GM19324 (cell line): ENCODE results near the gene RHOH.

Experiments
- ATAC-seq: cut with Tn5 transposase; IDR thresholded peaks from one replicate; pipeline ENCODE4 v1.9.1; 2021; ENCODE audit warnings: mild to moderate bottlenecking, moderate library complexity; ENCODE audit not compliant: unreplicated experiment, low FRiP score

Gene RHOH

DNA sequence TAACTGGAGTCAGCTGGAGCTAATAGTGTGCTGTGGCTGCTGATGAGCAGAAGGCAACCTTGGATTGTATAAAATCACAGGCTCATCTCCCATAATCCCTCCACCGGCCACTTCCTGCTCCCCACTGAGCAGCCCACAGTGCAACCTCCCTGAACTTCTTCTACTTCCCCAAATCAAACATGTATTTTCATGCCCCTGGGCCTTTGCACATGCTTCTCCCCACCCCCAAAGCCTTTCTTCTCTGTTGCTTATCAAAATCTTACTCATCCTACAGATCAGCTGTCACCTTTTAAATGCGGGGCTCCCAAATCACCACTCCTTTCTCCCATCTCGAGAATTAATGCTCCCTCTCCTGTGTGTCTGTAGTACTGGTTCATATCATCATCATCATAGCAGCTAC is 35.8 kb downstream of the RHOH start:
- no peak for ATAC-seq

DNA sequence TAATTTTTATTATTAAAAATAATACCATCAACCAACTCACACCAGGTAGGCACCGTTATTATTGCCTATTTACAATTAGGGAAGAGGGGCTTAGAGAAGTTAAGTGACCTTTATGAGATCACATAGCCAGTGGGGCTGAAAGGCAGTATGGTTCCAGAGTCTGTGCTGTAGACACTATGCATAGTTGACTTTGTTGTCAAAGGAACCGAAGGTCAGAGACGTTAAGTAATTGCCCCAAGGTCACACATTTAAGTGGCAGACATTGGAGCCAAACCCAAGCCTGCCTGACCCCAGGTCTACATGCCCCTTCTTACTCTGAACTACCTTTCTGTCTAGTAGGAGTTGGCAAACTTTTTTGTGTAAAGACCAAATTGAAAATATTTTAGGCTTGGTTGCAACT is 36.4 kb downstream of the RHOH start:
- ATAC-seq: no peak

DNA sequence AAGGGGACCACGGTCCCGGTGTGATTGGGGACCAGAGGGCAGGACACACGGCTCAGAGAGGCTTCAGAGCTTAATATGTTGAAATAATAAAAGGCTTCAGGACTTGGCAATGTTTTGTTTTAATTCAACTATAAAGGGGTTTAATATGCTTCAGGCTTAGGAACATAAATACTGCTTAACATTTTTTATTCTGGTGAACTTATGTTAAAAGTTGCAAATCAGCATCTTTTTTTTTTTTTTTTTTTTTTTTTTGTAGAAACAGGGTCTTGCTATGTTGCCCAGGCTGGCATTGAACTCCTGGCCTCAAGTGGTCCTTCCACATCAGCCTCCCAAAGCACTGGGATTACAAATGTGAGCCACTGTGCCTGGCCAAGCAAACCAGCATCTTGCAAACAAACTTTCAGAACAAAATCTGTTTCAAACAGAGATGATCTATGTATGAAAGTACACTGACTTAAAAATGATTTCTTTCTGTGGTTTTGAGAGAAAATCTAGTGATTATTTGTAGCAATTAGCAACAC is 37.7 kb downstream of the RHOH start:
- no peak for ATAC-seq

DNA sequence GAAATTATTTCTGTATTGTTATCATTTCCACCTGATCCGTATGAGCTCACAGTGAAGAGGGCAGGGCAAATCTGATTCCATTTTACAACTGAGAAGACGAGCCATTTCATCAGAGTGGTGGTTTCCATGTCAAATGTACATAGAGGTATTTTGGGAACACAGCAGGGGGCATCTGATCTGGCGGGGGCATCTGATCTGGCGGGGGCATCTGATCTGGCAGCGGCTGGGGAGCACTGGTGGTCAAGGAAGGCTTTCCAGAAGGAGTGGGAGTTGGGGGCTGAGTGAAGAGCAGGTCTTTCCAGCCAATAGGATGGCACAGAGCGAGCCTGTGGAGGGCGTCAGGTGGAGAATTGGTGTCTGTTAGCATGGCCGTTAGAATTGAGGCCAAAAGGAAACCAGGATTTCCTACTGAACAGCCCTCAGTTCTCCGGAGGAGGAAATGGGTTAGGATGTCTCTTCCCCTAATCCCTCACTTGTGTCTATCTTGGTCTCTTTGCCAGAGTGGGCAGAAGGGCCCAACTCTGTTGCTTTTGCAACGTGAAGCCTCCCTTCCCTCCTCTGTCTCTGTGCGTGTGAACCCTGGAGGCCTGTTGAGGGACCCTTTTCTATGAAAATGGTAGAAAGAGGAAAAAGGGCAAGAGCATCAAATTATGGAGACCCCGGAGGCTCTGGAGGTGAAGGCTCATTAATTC is 41.3 kb downstream of the RHOH start:
- ATAC-seq: no peak

DNA sequence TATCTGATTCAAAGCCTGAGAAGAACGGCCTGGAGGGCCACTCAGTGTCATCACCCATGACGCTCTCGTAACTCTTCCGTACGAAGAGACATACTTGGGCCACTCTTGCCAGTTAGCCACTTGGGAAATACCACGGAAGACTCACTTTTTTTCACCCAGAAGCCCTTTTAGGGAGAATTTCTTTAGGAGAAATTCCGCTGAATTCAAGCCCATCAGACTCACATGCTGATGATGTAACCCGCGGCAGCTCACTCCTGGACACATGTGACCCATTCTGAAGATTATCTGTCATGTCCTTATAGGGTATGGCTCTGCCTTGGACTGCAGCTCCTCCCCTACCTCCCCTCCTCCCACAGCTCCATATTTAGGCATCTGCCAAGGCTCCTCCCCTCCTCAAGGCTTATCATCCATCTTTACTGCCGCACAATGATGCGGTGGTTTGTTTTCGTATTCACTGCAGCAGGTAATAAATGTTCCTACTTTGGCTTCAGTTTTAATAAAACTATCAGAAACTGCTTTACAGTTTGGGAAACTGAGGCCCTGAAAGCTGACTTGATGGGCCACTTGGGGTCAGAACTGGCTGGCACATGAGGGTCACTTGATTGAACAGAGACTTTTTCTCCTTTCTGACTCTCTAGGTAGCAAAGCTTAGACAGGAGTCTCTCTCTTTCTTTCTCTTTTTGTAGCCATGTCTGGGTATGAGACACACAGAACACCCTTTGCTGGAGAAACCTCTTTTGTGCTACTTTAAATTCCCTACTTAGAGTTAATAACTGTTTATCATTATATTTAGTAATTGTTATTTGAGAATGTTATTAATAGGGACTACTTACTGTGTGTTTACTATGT is 42.1 kb downstream of the RHOH start:
- ATAC-seq: no peak

DNA sequence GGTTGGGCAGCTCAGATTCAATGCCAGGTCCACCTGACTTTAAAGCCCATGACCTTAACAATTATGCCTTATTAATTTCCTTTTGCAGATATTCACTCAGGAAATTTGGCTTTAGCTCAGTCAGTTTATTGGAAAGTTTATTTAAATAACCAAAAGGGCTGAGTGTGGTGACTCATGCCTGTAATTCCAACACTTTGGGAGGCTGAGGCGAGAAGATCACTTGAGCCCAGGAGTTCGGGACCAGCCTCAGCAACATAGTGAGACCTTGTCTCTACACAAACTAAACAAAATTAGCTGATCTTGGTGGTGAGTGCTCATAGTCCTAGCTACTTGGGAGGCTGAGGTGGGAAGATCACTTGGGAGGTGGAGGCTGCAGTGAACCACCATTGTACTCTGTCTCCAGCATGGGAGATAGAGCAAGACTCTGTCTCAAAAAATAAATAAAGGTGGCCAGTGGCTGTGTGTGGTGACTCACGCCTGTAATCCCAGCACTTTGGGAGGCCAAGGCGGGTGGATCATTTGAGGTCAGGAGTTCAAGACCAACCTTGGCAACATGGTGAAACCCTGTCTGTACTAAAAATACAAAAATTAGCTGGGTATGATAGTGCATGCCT is 43.3 kb downstream of the RHOH start:
- ATAC-seq: no peak

DNA sequence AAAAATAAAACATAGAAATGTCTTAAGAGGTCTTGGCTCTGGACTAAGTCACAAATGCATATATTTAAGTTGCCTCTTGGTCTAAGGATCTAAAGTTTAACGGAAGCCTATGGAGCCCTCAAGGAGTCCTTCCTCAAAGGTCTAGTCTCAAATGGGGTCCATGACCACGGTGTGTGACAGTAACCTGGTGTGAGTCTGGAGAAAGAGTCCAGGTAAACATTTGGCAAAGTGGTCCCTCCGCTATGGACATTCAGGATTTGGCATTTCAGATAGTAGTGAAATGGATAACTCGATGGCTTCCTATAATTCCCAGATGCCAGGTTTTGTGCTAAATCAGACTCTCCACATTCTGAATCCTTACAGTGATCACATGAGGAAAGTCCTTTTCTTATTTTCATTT is 44.2 kb downstream of the RHOH start:
- ATAC-seq: no peak

DNA sequence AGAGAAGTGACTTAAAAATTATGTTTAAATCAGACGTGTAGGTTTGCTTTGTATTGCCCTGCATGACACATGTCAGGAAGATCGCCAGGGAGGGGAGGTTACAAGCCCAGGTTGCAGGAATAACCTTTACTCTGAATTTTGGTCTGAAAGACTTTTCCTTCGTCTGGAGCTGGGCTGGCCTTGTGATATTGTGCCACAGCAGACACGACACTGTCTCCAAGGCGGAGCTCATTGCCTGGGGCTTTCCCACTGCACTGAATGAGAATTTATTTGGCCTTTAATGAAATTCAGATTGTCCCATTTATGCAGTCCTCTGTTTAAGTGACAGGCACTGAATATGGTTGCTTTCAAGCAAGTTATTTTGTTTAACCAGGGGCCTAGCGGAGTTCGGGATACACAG is 45.1 kb downstream of the RHOH start:
- no peak for ATAC-seq

DNA sequence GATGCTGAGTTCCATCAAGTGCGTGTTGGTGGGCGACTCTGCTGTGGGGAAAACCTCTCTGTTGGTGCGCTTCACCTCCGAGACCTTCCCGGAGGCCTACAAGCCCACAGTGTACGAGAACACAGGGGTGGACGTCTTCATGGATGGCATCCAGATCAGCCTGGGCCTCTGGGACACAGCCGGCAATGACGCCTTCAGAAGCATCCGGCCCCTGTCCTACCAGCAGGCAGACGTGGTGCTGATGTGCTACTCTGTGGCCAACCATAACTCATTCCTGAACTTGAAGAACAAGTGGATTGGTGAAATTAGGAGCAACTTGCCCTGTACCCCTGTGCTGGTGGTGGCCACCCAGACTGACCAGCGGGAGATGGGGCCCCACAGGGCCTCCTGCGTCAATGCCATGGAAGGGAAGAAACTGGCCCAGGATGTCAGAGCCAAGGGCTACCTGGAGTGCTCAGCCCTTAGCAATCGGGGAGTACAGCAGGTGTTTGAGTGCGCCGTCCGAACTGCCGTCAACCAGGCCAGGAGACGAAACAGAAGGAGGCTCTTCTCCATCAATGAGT is 46.6 kb downstream of the RHOH start:
- no peak for ATAC-seq

DNA sequence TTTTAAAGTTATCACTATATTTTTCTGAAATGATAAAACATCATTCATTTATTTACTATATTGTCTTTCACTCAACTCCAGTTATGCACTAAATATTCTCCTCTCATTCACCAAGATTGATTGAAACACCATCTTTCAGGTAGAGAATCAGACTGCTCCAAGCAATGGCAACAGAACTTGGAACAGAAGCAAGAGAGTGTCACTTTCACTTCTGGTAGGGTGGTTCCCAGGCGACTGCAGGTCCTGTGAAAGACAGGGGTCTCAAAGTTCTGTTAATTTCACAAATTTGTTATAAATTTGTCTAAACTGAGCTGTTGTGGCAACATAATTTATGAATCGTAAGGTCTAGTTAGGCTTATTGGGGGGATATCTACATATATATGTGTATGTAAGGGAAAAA is 47.8 kb downstream of the RHOH start:
- ATAC-seq: no peak

DNA sequence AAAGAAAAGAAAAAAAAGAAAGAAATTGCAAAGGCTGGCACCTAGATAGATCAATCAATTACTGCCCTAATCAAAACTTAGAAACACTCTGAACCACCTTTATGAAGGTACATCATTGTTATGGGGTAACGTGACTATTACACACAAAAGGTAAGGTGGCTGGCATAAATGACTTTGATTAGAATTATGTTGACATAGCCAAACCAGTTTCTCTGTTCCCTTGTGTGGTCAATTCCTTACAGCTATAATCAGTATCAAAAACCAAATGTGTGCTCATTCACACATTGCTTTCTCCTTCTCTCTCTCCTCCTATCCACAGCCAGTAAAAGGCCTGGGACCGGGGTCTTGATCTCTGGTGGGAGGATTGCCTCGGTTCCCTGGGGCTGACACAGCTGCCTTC is 48.7 kb downstream of the RHOH start:
- ATAC-seq: no peak

DNA sequence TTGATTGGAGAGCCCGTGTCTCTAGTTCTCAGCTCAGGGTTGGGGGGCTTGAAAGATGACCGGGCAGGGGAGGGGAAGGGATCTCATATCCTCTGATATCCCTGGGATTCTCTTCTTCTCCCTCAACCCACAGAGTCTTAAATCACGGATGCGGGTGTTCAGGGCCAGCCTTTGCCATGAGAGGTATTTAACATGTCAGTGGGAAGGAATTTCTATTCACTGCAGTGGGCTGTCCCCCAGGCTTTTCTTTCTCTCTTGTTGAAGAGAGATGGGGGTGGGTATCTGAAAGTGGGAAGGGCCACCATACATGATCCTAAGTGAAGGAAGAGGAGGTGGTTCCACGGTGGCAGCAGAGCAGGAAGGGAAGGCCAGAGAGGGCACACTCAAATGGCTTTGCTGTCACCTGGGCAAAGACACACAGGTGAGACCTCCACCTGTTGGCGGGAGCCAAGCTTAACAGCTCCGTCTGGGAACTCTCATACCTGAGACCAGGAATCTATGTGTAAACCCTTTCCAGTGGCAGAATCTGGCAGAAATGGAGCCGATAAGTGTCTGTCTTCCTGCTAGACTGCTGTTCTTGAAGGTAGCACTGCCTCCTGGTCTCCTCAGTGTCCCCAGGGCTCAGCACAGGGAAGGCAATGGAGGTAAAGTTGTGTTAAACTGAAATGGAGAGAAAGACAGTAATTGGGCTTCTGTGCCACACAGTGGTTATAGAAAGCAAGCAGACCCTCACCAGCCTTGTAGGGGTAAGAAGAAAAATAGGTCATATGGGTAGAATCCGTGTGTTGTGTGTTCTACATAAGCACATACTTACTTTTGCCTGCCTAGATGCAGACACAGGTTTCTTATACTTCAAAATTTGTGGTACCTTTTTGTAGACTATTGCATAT is 49.4 kb downstream of the RHOH start:
- ATAC-seq: no peak

DNA sequence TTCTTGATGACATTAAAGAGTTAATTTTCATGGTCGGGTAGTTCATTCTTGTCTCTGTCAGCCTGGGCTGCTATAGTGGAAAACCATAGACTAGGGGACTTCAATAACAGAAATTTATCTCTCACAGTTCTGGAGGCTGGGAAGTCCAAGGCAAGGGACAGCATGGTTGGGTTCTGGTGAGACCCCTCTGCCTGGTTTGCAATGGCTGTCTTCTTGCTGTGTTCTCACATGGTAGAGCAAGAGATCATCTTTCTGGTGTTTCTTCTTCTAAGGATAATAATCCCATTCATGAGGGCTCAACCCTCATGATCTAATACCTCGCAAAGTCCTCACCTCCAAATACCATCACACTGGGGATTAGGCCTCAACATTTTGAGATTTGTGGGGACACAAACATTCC is 50.1 kb downstream of the RHOH start:
- no peak for ATAC-seq

DNA sequence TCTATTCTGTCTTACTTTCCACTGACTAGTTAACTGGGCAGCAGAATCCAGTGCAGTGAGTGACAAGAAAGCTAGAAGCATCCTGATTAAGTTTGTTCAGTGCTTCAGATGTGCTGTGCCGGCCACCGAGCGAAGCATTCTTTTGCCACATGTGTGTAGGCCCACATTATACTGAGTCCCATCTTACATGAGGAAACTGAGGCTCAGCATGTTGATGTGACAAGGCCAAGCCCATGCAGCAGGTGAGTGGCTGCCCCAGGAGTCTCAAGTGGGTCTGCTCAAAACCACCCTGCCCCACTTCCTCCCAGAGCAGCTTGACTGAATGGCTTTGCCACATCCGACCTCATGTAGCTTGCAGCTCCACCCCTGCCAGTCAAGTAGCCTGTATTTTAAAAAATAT is 50.5 kb downstream of the RHOH start:
- no peak for ATAC-seq

DNA sequence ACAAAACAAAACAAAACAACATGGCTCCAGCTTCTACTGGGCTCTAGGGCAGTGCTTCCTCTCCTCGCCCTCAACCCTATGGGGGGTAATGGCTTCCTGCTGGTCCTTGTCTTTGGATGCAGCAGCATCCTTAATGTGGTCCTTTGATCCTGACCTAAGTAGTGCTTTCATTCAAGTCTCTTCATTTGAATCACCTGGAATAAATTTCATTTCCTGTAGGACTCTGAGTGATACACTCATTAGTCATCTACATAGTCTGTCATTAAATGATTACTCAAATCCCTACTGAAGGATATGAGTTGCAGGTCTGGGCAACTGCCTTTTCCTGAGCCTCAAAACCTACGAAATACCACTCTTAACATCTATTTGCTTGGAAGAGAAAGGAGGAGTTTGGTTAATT is 54.5 kb downstream of the RHOH start:
- no peak for ATAC-seq

DNA sequence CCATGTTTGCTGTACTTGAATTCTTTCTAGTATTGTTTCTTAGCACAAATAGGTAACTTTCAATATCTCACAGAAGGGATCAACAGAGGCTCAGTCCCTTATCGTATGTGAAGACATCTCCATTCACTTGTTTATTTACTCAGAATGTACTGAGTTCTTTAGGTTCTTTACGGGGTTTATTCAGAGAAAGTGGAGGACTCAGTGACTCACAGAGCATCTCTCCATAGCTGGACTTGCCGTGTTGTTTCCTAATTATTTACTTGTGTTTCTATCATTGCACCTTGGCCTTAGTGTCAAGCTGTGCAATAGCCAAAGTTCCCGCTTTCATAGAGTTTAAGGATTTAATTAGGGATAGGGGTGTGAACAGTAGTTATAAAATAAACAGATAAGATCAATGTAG is 57.1 kb downstream of the RHOH start:
- ATAC-seq: no peak

DNA sequence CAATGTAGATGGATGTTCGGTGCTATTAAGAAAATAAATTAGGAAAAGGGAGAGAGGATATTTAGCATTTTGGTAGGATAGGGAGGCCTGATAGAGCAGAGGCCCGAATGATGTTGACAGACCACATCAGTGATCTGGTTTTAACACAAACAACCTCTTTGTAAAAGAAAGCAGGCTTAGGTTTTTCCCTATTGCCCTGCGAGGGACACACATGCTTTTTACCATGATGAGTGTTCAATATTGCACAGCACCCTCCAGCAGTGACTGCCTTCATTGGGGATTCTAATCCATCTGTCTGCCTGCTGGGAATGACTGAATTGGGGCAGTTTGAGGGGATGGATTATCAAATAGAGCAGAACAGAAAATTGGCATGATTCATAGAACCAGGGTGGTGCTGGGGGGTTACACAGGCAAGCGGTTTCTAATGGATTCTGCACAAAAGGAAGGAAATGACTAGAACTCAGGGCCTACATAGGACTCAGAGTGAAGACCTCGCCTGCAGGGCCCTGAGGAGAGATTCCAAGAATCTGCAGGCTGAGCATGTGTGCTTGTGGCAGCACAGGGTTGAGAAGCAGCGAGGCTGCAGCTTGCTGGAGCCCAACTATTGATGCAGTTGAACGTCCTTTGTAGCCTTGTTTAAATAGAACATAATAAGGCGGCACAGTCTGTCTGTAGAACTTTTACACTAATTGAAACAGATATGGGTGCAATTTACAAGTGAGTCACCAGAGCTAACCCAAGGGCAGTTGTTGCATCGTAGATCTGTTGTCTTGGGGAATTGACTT is 58.0 kb downstream of the RHOH start:
- no peak for ATAC-seq

DNA sequence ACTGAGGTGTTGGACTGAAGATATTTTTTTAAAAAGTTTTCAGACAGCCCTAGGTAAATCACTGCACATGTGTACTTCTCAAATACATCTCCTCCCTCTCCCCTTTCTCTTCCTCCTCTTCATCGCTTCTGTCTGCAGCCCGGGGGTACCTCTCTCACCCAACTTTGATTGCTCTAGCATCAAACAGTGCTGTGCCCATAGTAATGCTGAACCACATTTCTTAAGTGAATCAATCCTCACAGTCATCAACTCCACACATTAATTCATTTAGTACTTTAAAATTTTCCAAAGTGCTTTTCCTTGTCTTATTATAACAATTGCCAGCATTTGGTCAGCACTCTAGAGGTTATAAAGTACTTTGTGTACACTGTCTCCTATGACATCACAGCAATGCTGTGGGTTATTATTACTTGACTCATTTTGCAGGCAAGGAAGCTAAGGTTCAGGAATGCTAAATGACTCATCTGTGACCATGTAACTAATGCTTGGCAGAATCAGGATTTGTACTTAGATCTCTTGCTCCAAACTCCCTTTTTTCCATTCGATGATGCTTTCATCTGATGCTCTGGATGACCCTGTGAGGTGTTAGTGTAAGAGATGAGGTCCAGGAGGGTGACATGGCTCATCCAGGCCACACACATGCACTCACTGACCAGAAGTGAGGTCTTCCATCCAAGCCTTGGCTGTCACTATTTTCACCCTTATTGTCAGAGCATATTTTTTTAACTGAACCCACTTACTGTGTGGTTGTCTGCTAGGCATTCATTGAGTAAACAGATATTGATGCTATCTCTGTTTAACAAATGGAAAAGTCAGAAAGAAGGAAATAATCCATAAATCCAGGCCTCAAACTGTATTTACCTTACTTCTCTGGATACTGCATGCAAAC is 58.8 kb downstream of the RHOH start:
- ATAC-seq: no peak
